ENCODE data around the gene SERPINE1. TPM values are rescaled to one million over a fixed set of nuclear protein-coding genes. Genes with fewer than 3 reads are reported as not detected.
"Not testable (repeated sequence)": the region's sequence is repeated elsewhere in the genome, so short reads cannot be mapped to it uniquely, and the experiment has no call there.

Gene SERPINE1
- total RNA-seq, 2 experiments from 2014 or later: 0.29 to 1.2 TPM

DNA sequence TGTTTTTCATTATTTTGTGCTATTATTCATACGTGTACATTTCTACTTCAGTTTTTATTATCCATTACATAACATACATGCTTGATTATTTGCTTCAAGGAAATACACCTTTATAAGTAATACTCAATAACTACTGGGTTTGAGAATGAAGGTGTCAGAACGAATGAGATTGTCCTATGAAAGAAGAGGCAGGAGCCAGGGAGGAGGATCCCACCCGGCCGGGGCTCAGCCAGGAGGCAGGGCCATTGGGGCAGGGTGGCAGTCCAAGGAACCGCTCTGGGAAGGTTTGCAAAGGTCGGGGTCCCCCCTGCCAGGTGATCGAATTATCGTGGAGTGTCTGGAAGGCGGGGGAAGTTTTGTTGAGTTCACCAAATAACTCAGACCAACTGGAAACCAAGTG is 32.5 kb upstream of the SERPINE1 start:
- peaks cover 17% of the 10 kb centered on the region for H3K36me3 Mint-ChIP-seq
- peaks cover 1% of the 10 kb centered on the region for H3K27me3 Mint-ChIP-seq
- no peak overlapping the region for H3K27ac Mint-ChIP-seq
- H3K4me3 Mint-ChIP-seq: no peak overlapping the region
- DNase-seq (no peak), ATAC-seq (no peak)
- peaks cover 15% of the 10 kb centered on the region for H3K4me1 Mint-ChIP-seq
- CTCF ChIA-PET: interaction anchor here (0.6 to 2.1 kb wide), 4 partner anchors 24 to 145 kb away, joined by 3 to 6 read pairs (median 4); partner anchors contain the start of gene MUC3A
- no peaks in the 10 kb centered on the region for H3K9me3 Mint-ChIP-seq (ENCODE audit: low read depth)

DNA sequence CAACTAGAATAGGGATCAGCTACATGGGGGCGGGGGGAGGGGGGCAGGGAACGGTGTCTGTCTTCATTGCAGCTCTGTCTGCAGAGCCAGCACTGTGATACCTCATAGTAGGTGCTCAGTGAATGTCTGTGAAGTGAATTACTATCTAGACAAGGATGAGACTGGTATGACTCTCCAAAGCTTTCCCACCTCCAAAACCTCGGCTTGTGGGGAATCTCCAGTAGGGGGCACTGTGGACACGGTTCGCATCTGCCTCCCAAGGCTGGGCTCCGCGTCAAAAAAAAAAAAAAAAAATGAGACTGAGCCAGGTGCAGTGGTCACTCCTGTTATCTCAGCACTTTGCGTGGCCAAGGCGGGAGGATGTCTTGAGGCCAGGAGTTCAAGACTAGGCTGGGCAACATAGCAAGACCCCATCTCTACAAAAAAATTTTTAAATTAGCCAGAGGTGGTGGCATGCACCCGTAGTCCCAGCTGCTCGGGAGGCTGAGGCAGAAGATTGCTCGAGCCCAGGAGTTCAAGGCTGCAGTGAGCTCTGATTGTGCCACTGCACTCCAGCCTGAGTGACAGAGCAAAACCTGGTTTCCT is 32.0 kb upstream of the SERPINE1 start:
- no peak for DNase-seq
- Mint-ChIP-seq H3K36me3 (peaks cover 12% of the 10 kb centered on the region), H3K9me3 (ENCODE audit: low read depth) (no peaks in the 10 kb centered on the region), H3K4me1 (peaks cover 13% of the 10 kb centered on the region), H3K27ac (no peak overlapping the region), H3K27me3 (peaks cover 6% of the 10 kb centered on the region), H3K4me3 (no peak overlapping the region)
- ATAC-seq: peak; percentile 30
- CTCF ChIA-PET: interaction anchor here (0.6 to 2.1 kb wide), 4 partner anchors 23 to 145 kb away, joined by 3 to 6 read pairs (median 4); partner anchors contain the start of gene MUC3A

DNA sequence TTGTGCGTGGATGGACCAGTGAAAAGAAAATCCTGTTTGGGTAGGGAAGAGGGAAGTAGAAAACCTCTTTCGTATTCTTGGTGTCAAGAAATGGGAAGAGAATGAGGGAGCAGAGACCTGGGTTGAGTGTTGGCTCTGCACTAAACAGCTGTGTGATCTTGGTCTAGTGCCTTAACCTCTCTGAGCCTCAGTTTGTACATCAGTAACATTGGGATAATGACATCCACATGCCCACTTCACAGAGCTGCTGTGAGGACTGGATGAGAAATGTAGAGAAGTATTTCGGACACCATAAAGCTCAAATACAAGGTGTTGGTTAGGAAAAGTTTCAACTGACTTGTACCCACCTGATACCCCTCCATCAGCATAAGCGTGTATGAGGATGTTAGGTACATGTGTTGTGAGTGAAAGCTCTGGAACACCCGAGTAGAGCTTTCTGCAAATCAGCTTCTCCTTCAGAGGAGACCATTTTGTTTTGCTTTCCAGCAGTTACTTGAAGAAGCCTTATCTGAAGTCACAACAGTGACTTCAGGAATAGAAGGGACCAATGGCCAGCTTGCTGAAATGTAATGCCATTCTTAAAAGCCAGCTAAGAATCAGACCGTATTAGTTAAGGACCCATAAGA is 30.5 kb upstream of the SERPINE1 start:
- no peak overlapping the region for H3K27ac Mint-ChIP-seq

DNA sequence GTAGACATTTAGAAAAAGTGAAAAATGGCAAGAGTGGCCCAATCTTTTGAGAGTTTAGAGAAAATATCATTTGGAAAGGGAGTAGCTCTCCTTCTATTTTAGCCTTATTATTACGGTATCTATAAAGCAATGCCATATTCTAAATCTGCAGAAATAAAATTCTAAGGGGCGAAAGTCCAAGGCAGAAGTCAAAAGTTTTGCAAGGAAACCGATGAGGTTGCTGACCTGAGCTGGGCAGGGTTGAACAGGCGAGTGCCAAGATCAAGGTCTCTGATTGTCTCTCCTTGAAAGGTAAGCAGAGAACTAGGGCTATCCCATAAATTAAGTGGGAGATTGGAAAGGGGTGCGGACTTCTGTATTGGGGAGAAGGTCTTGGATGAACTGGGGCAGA is 30.0 kb upstream of the SERPINE1 start:
- peaks cover 15% of the 10 kb centered on the region for H3K4me1 Mint-ChIP-seq
- ATAC-seq (no peak), DNase-seq (no peak)
- no peak overlapping the region for H3K4me3 Mint-ChIP-seq
- no peaks in the 10 kb centered on the region for H3K9me3 Mint-ChIP-seq (ENCODE audit: low read depth)
- peaks cover 1% of the 10 kb centered on the region for H3K36me3 Mint-ChIP-seq
- H3K27me3 Mint-ChIP-seq: peaks cover 19% of the 10 kb centered on the region
- H3K27ac Mint-ChIP-seq: no peak overlapping the region
- CTCF ChIA-PET: interaction anchor here (0.6 to 1.4 kb wide), 3 partner anchors 12 to 99 kb away, joined by 3 to 5 read pairs (median 4); partner anchors contain the start of gene TRIM56

More for the DNA sequence above, 30.5 kb upstream of the SERPINE1 start:
- Mint-ChIP-seq H3K4me3 (no peak overlapping the region), H3K9me3 (ENCODE audit: low read depth) (no peaks in the 10 kb centered on the region), H3K4me1 (peaks cover 15% of the 10 kb centered on the region), H3K27me3 (peaks cover 18% of the 10 kb centered on the region), H3K36me3 (peaks cover 3% of the 10 kb centered on the region)
- CTCF ChIA-PET: interaction anchor here (0.7 to 2.1 kb wide), 4 partner anchors 11 to 48 kb away, joined by 3 to 6 read pairs (median 4); partner anchors contain the start of gene TRIM56
- DNase-seq (no peak), ATAC-seq (no peak)

DNA sequence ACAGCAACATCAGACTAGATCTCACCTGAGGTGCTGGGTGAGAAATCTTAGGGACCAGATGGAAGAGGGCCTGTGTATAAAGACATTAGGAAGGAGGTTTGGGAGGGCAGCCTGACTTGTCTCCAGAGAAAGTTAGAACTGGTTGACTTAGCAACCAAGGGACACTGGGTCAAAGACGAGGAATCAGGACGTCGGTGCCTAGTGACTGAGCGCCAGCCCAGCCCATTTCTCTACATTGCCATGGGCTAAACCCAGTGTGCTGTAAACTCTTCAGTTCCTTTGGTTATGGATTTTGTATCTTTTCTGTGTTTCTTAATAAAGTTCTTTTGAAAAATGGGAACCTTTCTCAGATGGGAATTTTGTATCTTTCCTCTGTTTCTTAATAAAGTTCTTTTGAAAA is 29.3 kb upstream of the SERPINE1 start:
- CTCF ChIA-PET: interaction anchor here (0.6 kb wide), 1 partner anchor 98 kb away, joined by 5 read pairs; no protein-coding TSS in a partner anchor
- H3K4me1 Mint-ChIP-seq: peaks cover 15% of the 10 kb centered on the region
- H3K36me3 Mint-ChIP-seq: peaks cover 1% of the 10 kb centered on the region
- no peaks in the 10 kb centered on the region for H3K9me3 Mint-ChIP-seq (ENCODE audit: low read depth)
- H3K27me3 Mint-ChIP-seq: peaks cover 19% of the 10 kb centered on the region
- H3K27ac Mint-ChIP-seq: no peak overlapping the region
- DNase-seq (no peak), ATAC-seq (no peak)
- no peak overlapping the region for H3K4me3 Mint-ChIP-seq

DNA sequence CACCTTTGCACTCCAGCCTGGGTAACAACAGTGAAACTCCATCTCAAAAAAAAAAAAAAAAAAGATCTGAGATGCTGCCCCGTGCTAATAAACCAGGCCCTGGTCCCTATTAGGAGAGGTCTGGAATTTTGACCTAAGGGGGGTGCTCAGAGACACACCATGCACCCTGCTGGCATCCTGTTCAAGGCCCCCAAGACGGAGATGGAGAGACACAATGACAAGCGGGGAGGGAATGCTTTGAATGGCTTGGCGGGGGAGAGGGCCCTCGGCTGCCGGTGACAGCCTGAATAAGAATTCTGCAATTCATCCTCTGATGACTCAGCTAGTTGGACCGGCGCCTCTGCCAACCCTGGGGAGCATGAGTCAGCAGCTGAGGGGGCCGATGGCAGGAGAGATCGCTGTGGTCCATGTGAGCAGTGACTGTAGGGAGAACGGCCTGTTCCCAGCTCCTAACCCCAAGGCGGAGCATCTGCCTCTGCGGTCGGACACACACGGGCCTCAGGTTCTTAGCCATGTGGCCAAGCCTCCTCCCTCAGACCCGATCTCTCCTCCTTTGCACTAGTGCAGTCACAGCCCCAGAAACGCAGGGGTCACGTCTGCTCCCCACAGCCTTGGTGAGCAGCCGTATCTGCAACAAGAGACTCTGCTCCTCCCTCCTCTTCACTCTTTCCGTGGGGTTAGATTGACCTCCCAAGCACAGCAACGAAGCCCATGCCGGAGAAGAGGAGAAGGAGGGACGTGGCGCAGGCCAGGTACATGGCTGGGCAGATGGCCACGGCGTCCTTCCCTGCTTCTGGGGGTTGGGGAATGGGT is 26.7 kb upstream of the SERPINE1 start:
- CTCF ChIA-PET: interaction anchor here (1.4 to 2.4 kb wide), 3 partner anchors 44 to 183 kb away, joined by 4 to 8 read pairs (median 5); no protein-coding TSS in a partner anchor
- peaks cover 13% of the 10 kb centered on the region for H3K4me1 Mint-ChIP-seq
- no peak overlapping the region for H3K4me3 Mint-ChIP-seq
- peak; percentile 76 for DNase-seq
- peak; percentile 89 for ATAC-seq
- no peaks in the 10 kb centered on the region for H3K9me3 Mint-ChIP-seq (ENCODE audit: low read depth)
- H3K36me3 Mint-ChIP-seq: no peaks in the 10 kb centered on the region
- H3K27me3 Mint-ChIP-seq: peaks cover 31% of the 10 kb centered on the region
- H3K27ac Mint-ChIP-seq: no peak overlapping the region

DNA sequence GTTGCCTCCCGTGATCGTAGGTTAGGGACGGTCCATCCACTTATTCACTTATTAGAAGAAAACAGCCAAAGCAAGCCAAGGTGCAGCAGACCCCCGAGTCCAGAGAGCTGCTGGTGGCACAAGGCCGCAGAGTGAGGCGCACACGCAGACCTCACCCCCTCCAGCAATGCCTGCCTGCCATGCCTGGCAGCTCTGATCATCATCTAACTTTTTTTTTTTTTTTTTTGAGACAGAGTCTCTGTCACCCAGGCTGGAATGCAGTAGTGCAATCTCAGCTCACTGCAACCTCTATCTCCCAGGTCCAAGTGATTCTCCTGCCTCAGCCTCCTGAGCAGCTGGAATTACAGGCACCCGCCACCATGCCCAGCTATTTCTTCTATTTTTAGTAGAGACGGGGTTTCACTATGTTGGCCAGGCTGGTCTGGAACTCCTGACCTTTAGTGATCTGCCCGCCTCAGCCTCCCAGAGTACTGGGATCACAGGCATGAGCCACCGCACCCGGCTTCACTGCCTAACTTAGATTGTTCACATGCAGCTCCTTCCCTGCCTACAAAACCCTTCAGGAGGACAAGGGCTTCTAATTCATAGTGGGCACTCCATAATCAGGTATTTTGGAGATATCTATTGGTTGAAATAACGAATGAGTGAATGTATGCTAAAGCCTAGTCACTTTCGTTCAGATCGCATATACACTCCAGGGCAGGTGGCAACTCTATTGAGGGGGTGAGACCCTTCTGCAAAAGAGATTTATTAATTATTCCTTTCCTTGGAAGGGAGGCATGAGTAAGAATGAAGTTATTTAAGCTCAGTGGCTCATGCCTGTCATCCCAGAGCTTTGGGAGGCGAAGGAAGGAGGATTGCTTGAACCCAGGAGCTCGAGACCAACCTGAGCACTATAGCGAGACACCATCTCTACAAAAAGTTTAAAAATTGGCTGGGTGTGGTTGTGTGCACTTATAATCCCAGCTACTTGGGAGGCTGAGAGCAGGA is 25.8 kb upstream of the SERPINE1 start:
- ATAC-seq: no peak
- H3K36me3 Mint-ChIP-seq: no peaks in the 10 kb centered on the region
- peaks cover 31% of the 10 kb centered on the region for H3K27me3 Mint-ChIP-seq
- DNase-seq: no peak
- H3K4me1 Mint-ChIP-seq: peaks cover 13% of the 10 kb centered on the region
- CTCF ChIA-PET: interaction anchor here (1.4 kb wide), 1 partner anchor 92 kb away, joined by 4 read pairs; no protein-coding TSS in a partner anchor
- no peak overlapping the region for H3K27ac Mint-ChIP-seq
- H3K9me3 Mint-ChIP-seq (ENCODE audit: low read depth): no peaks in the 10 kb centered on the region
- H3K4me3 Mint-ChIP-seq: no peak overlapping the region

DNA sequence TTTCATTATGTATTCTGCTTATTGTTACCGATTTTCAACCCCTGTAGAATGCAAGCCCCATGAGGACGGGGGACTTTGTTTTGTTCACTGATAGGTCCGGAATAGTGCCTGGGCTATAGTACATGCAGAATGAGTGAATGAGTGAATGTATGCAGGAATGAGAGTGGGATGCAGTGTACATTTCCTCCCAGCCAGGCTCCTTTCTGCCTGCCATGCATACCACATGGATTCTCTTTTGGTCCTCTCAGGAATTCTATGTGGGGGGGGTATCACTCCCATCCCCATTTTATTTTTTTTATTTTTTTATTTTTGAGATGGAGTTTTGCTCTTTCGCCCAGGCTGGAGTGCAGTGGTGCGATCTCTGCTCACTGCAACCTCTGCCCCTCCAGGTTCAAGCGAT is 24.9 kb upstream of the SERPINE1 start:
- H3K27me3 Mint-ChIP-seq: peaks cover 35% of the 10 kb centered on the region
- H3K9me3 Mint-ChIP-seq (ENCODE audit: low read depth): no peaks in the 10 kb centered on the region
- no peak overlapping the region for H3K27ac Mint-ChIP-seq
- H3K4me1 Mint-ChIP-seq: peaks cover 13% of the 10 kb centered on the region
- H3K4me3 Mint-ChIP-seq: no peak overlapping the region
- ATAC-seq: no peak
- no peaks in the 10 kb centered on the region for H3K36me3 Mint-ChIP-seq
- DNase-seq: no peak
- CTCF ChIA-PET: interaction anchor here (1.4 kb wide), 1 partner anchor 91 kb away, joined by 4 read pairs; no protein-coding TSS in a partner anchor

DNA sequence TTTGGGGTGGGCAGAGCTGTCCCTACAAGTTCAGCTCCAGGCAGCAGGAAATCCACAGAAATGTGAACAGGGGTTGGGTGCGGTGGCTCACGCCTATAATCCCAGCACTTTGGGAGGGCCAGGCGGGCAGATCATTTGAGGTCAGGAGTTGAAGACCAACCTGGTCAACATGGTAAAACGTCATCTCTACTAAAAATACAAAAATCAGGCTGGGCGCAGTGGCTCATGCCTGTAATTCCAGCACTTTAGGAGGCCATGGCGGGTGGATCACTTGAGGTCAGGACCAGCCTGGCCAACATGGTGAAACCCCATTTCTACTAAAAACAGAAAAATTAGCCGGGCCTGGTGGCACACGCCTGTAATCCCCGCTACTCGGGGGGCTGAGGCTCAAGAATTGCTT is 23.2 kb upstream of the SERPINE1 start:
- H3K9me3 Mint-ChIP-seq (ENCODE audit: low read depth); H3K27ac Mint-ChIP-seq; DNase-seq; H3K4me3 Mint-ChIP-seq; ATAC-seq; H3K36me3 Mint-ChIP-seq; CTCF ChIA-PET: not testable (repeated sequence)
- Mint-ChIP-seq H3K4me1 (peaks cover 13% of the 10 kb centered on the region), H3K27me3 (peaks cover 42% of the 10 kb centered on the region)

DNA sequence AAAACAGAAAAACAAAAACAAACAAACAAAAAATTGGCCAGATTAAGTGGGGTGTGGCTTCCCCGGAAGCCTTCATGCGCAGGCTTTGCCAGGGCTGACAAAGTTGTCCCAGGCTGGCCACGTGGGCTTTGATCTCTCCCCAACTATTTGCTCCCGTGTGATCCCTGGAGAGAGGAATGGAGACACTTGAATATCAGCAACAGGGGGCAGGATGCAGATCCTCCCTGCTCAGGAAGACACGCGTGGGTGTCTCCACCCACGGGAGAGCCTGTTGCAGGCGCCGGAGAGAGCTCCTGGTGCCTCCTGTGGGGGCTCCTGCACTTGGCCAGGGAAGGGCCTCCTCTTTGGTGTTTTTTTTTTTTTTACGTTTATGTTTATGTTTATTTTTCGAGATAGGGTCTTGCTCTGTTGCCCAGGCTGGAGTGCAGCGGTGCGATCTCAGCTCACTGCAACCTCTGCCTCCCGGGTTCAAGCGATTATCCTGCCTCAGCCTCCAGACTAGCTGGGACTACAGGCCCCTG is 22.7 kb upstream of the SERPINE1 start:
- H3K4me3 Mint-ChIP-seq: no peak overlapping the region
- ATAC-seq (no peak), DNase-seq (no peak)
- peaks cover 12% of the 10 kb centered on the region for H3K4me1 Mint-ChIP-seq
- CTCF ChIA-PET: no interaction called here
- no peaks in the 10 kb centered on the region for H3K36me3 Mint-ChIP-seq
- H3K9me3 Mint-ChIP-seq (ENCODE audit: low read depth): no peaks in the 10 kb centered on the region
- H3K27me3 Mint-ChIP-seq: peaks cover 42% of the 10 kb centered on the region
- H3K27ac Mint-ChIP-seq: no peak overlapping the region

DNA sequence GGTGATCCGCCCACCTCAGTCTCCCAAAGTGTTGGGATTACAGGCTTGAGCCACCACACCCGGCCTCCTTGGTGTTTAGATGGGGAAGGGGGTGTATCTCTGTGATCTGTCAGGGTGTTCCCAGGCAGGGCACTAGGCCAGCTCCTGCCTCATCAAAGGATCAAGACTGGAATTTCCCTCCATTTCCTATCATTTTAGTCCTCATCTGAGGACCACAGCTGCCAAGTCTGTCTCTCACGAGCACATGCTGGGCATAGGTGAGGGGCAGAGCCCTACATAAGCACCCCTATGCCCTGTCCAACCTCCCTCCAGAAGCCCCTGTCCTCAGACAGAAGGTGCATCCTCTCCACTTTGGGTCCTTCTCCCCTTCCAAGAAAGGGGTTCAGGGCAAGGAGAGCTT is 22.1 kb upstream of the SERPINE1 start:
- Mint-ChIP-seq H3K4me1 (peaks cover 9% of the 10 kb centered on the region), H3K36me3 (no peaks in the 10 kb centered on the region), H3K27ac (no peak overlapping the region), H3K9me3 (ENCODE audit: low read depth) (no peaks in the 10 kb centered on the region), H3K27me3 (peaks cover 37% of the 10 kb centered on the region), H3K4me3 (no peak overlapping the region)
- CTCF ChIA-PET: no interaction called here
- no peak for DNase-seq
- ATAC-seq: no peak

DNA sequence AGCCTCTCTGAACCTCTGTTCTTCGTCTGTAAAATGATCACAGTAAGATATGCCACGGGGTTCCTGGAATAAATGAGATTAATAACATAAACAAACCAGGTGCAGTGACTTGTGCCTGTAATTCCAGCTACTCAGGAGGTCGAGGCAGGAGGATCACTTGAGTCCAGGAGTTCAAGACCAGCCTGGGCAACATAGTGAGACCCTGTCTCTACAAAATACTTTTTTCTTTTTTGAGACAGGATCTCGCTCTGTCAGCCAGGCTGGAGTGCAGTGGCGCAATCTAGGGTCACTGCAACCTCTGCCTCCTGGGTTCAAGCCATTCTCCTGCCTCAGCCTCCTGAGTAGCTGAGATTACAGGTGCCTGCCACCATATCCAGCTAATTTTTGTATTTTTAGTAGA is 21.7 kb upstream of the SERPINE1 start:
- CTCF ChIA-PET; H3K9me3 Mint-ChIP-seq (ENCODE audit: low read depth); H3K4me1 Mint-ChIP-seq; H3K36me3 Mint-ChIP-seq; DNase-seq; H3K4me3 Mint-ChIP-seq; ATAC-seq; H3K27ac Mint-ChIP-seq: not testable (repeated sequence)
- H3K27me3 Mint-ChIP-seq: peaks cover 35% of the 10 kb centered on the region

Data from activated CD8-positive, alpha-beta memory T cell treated with anti-CD3 and anti-CD28 coated beads, Interleukin-2, amount 10 ng/mL, durations not matched to agents 7 days and 5 days (primary cell).